MM.1S (cell line): ENCODE results near the gene LRRC23.

Experiments used
- CTCF ChIP-seq: fragments of 300-600 bp; sonication (generic); IDR thresholded peaks from 2 replicates; pipeline ENCODE4 v1.5.1; 2016; ENCODE audit warnings: antibody characterized with exemption, low read length, mixed read lengths
- EZH2phosphoT487 ChIP-seq: fragments of 300-600 bp; sonication (generic); IDR thresholded peaks from 2 replicates; pipeline ENCODE4 v1.6.1; 2018; ENCODE audit warnings: antibody characterized with exemption, low read length

GRCh38 chr12:6932766-6933165 lies 28.1 kb downstream of the LRRC23 start:
- TF ChIP-seq CTCF, result no peak
- no peak for TF ChIP-seq EZH2phosphoT487
